AG09319 (cell line): ENCODE measurements around the gene ADAMTS17.

Experiments used
- DNase-seq: peaks from one replicate; pipeline ENCODE4 v3.0.0-alpha.2; 2010; ENCODE audit warnings: low read depth; ENCODE audit errors: extremely low read depth
- CTCF ChIP-seq: IDR thresholded peaks from 2 replicates; pipeline ENCODE4 v1.5.1; 2011; ENCODE audit warnings: low read depth, mild to moderate bottlenecking, inconsistent platforms, low read length, moderate library complexity

The ADAMTS17 gene

DNA sequence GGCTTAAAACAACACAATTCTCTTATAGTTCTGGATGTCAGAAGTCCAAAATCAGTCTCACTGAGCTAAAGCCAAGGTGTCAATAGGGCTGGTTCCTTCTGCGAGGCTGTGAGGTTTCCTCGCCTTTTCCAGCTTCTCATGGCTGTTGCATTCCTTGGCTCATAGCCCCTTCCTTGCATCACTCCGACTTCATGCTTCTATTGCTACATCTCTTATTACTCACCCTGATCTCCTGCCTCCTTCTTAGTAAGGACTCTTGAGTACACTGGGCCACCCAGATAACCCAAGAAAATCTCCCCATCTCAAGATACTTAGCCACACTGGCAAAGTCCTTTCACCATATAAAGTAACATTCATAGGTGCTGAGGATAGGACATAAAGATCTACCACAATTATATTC, 193.9 kb downstream of the ADAMTS17 start:
- TF ChIP-seq CTCF = no peak
- no peak for DNase-seq

DNA sequence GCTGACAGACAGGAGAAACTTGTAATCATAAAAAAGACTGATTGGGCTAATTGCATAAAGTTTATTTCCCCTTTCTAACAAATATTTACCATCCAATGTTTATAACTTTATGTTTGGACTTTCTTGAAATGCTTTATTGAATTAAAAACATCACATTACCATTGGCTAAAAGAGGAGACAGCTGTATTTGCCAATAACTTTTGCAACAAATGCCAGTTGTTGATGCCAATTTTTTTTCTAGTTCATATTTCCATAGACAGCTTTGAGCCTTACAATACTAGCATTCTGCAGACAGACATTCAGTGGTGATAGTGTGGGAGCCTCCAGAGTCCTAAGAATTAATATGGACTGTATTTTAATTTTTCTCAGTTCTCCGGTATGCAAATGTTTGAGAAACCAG, 198.4 kb downstream of the ADAMTS17 start:
- TF ChIP-seq CTCF = no peak
- DNase-seq = no peak

DNA sequence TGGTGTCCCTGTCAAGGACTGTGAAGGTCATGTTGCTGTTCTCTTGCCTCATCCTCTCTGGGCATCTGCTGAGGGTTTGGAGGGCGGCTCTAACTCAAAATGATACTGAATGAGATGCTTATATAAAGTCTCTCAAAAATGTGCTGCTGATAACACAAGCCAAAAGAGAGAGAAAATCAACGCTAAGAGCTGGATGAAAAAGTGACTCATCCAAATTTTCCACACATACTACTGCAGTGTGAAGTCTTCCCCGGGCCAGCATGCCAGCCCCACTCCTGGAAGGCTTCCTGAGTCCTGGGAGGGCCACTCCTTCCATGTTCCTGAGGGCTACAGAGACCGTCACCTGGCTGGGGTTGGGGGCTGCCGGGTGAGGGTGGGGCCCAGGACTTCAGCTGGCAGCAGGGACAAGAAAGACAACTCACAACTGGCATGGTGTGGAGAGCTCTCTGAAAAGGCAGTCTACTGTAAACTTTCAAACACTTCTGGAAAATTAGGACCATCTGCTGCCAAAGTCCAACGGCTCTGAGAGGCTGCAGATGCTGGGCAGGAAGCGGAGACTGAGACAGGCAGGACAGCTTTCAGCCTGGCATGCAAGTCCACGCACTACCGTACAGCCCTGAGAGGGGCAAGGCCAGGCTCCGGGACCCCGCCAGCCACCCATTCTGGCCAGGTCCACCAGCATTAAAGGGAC, 200.3 kb downstream of the ADAMTS17 start:
- no peak for DNase-seq
- no peak for TF ChIP-seq CTCF

- TF ChIP-seq CTCF = no peak
- DNase-seq = no peak
Observed at GRCh38 chr15:100140527-100141308, 201.1 kb downstream of the ADAMTS17 start.

DNA sequence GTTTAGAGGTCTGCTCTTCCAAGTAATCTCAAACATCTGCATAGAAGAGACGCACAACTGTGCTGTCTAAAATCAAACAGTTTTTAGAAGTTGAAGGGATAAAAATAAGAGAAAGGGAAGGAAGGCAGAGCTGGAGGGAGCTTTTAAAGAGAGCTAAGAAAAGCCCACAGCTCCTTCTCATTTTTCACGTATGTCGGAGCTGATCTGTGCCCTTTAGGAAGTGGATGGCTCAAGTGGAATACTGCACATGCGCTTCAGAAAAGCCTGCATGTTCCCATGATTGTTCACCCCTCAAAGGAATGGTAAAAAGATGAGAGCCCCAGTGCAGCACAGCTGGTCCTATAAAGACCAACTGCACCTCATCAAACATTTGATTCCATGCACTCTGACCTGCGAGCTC, 207.2 kb downstream of the ADAMTS17 start:
- no peak for DNase-seq
- TF ChIP-seq CTCF = no peak

DNA sequence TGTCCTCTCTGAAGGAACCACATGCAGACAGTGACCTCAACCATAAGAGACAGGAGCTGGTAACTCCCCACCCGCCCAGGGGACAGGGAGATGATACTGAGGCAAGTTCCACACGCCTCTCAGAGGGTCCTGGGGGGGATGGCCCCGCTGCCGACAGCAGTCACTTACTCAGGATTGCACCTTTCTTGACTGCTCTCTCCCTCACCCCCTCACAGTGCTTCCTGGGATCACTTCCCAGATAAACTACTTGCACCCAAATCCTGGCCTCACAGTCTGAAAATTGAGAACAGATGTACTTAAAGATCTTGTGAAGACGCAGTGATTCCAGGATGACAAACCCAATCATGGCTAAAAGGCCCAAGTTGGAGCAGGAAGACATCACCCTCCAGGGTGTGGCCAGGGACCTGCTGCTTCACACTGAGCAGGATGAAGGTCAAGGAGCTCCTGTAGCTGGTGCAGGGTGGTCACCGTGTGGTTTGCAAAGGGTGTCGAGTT, 207.6 kb downstream of the ADAMTS17 start:
- TF ChIP-seq CTCF = no peak
- no peak for DNase-seq

DNA sequence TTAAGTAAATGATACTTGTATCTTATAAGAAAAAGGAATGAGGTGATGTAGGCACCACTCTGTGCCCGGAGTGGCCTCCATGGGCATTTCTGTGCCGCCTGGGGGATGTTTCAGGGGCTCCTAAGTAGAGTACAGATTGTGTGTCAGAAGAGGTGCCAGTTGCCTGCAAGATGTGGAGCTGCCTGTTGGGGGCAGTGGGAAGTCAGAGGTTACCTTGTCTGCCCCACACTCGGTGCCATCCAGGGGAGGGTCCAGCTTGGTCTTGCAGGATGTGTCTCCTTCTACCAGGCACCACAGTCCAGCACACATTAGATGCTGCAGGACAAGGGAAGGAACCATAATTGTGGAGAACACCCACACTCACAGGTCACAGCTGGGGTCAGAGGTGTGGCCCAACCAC, 208.8 kb downstream of the ADAMTS17 start:
- no peak for TF ChIP-seq CTCF

More for the DNA sequence above, 208.8 kb downstream of the ADAMTS17 start:
- DNase-seq = no peak
